ENCODE data around the gene POGZ.

- TF ChIP-seq, protein P1, sequence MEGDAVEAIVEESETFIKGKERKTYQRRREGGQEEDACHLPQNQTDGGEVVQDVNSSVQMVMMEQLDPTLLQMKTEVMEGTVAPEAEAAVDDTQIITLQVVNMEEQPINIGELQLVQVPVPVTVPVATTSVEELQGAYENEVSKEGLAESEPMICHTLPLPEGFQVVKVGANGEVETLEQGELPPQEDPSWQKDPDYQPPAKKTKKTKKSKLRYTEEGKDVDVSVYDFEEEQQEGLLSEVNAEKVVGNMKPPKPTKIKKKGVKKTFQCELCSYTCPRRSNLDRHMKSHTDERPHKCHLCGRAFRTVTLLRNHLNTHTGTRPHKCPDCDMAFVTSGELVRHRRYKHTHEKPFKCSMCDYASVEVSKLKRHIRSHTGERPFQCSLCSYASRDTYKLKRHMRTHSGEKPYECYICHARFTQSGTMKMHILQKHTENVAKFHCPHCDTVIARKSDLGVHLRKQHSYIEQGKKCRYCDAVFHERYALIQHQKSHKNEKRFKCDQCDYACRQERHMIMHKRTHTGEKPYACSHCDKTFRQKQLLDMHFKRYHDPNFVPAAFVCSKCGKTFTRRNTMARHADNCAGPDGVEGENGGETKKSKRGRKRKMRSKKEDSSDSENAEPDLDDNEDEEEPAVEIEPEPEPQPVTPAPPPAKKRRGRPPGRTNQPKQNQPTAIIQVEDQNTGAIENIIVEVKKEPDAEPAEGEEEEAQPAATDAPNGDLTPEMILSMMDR (IDR thresholded peaks at IDR 0.05 in 4 of 5, conservative IDR thresholded peaks at IDR 0.05 in 1 of 5) = no peak
- no peak for TF ChIP-seq POLR2A (IDR thresholded peaks at IDR 0.05)
These were observed 43.8 kb upstream of the POGZ start for GRCh38 chr1:151502859-151503780.

Measured in gastrocnemius medialis (tissue), 4 donors.